ENCODE results near the gene MACROD1.
"Not testable (repeated sequence)": the region's sequence is repeated elsewhere in the genome, so short reads cannot be mapped to it uniquely, and the experiment has no call there.

DNA sequence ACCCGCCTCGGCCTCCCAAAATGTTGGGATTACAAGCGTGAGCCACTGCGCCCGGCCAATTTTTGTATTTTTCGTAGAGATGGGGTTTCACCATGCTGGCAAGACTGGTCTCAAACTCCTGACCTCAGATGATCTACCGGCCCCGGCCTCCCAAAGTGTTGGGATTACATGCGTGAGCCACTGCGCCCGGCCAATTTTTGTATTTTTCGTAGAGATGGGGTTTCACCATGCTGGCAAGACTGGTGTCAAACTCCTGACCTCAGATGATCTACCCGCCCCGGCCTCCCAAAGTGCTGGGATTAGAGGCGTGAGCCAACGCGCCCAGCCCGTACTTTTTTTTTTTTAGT is 192.0 kb downstream of the MACROD1 start:
- TF ChIP-seq, protein P1, sequence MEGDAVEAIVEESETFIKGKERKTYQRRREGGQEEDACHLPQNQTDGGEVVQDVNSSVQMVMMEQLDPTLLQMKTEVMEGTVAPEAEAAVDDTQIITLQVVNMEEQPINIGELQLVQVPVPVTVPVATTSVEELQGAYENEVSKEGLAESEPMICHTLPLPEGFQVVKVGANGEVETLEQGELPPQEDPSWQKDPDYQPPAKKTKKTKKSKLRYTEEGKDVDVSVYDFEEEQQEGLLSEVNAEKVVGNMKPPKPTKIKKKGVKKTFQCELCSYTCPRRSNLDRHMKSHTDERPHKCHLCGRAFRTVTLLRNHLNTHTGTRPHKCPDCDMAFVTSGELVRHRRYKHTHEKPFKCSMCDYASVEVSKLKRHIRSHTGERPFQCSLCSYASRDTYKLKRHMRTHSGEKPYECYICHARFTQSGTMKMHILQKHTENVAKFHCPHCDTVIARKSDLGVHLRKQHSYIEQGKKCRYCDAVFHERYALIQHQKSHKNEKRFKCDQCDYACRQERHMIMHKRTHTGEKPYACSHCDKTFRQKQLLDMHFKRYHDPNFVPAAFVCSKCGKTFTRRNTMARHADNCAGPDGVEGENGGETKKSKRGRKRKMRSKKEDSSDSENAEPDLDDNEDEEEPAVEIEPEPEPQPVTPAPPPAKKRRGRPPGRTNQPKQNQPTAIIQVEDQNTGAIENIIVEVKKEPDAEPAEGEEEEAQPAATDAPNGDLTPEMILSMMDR (IDR thresholded peaks at IDR 0.05), result not testable (repeated sequence)
- TF ChIP-seq EP300 (IDR thresholded peaks at IDR 0.05), result not testable (repeated sequence)

All from esophagus muscularis mucosa (tissue), 3 donors.